GM12878 (cell line): Measurements from ENCODE around the gene BCL2. TPM values are rescaled to one million over a fixed set of nuclear protein-coding genes. Genes with fewer than 3 reads are reported as not detected.

Source experiments
- ATAC-seq: fragments of 200-7000 bp; cut with Tn5 transposase; 3 replicates; pipeline ENCODE4 v1.9.1; 2020; ENCODE audit warnings: mild to moderate bottlenecking, moderate library complexity
- BruUV-seq: library from RNA; stranded (reverse); fragments of 400-500 nt; replicated peaks from 2 replicates; lab custom pipeline; 2021; lab: Mats Ljungman, UMichigan
- CTCF ChIA-PET: fragments of 300-600 bp; sonication (Branson Sonifier 250); formaldehyde crosslinking; extraction: SDS; loops from one replicate; lab custom pipeline; 2021; ENCODE audit warnings: inconsistent platforms; lab: Yijun Ruan, JAX
- POLR2A ChIA-PET: fragments of 350-600 bp; formaldehyde crosslinking; extraction: SDS; loops from one replicate; lab custom pipeline; 2021; ENCODE audit warnings: inconsistent platforms; lab: Charles Lee
- RAD21 ChIA-PET: fragments of 300-600 bp; sonication (Branson Sonifier 250); formaldehyde crosslinking; loops from one replicate; lab custom pipeline; 2023; ENCODE audit warnings: antibody characterized with exemption; ENCODE audit not compliant: unreplicated experiment; lab: Charles Lee
- SMC1A ChIA-PET: fragments of 300-600 bp; sonication (Branson Sonifier 250); formaldehyde crosslinking; loops from one replicate; lab custom pipeline; 2023; ENCODE audit not compliant: unreplicated experiment, uncharacterized antibody; lab: Charles Lee
- DNase-seq: peaks from one replicate; pipeline ENCODE4 v3.0.0-alpha.2; 2011; ENCODE audit warnings: low read depth, low spot score
- FAIRE-seq: peaks from 3 replicates; lab custom pipeline; 2011; peaks lifted over from hg19 to GRCh38; lab: Jason Lieb, UNC
- H2AFZ ChIP-seq: 2 replicates; pipeline ENCODE4 v1.6.0; 2011; ENCODE audit warnings: low read depth, low read length, control low read depth; ENCODE audit not compliant: control insufficient read depth
- H3K27ac ChIP-seq: 2 replicates; pipeline ENCODE4 v1.5.1; 2011; ENCODE audit warnings: control low read depth; ENCODE audit not compliant: control insufficient read depth, insufficient read depth
- H3K27me3 ChIP-seq, 2 experiments: replicated peaks in 1 of 2; 2 replicates each; pipeline versions ENCODE4 v1.6.0 to v1.6.1; 2011; ENCODE audit warnings: low read length in 1 of 2; ENCODE audit not compliant: control insufficient read depth in 2 of 2, insufficient read depth in 2 of 2
- H3K36me3 ChIP-seq, 2 experiments: 2 replicates each; pipeline ENCODE4 v1.5.1; 2011; ENCODE audit warnings: low read length in 1 of 2; ENCODE audit not compliant: control insufficient read depth in 2 of 2, insufficient read depth in 2 of 2
- H3K4me1 ChIP-seq: 2 replicates; pipeline ENCODE4 v1.6.1; 2011; ENCODE audit warnings: mild to moderate bottlenecking, low read length, moderate library complexity, mixed read lengths; ENCODE audit not compliant: control insufficient read depth, insufficient read depth
- H3K4me2 ChIP-seq: 2 replicates; pipeline ENCODE4 v1.6.0; 2011; ENCODE audit warnings: control low read depth; ENCODE audit not compliant: control insufficient read depth, insufficient read depth
- H3K4me3 ChIP-seq: fragments of 200-600 bp; sonication (generic); 2 replicates; pipeline ENCODE4 v1.5.1; 2016
- H3K79me2 ChIP-seq: 2 replicates; pipeline ENCODE4 v1.6.0; 2011; ENCODE audit warnings: low read length; ENCODE audit not compliant: control insufficient read depth, insufficient read depth
- H3K9ac ChIP-seq: 2 replicates; pipeline ENCODE4 v1.8.0; 2011; ENCODE audit warnings: low read length, control low read depth, mixed read lengths; ENCODE audit not compliant: control insufficient read depth, insufficient read depth
- H3K9me3 ChIP-seq: replicated peaks from 3 replicates; pipeline ENCODE4 v1.5.1; 2011; ENCODE audit warnings: mild to moderate bottlenecking, low read length; ENCODE audit not compliant: control insufficient read depth, insufficient read depth
- H4K20me1 ChIP-seq: 2 replicates; pipeline ENCODE4 v1.6.0; 2011; ENCODE audit not compliant: control insufficient read depth, insufficient read depth
- NR2F1 ChIP-seq: fragments of 450-650 bp; conservative IDR thresholded peaks from 2 replicates; pipeline ENCODE4 v1.6.1; 2017; ENCODE audit warnings: mild to moderate bottlenecking
- POLR2AphosphoS2 ChIP-seq: IDR thresholded peaks from 2 replicates; pipeline ENCODE4 v1.6.1; 2011; ENCODE audit warnings: low read depth, mild to moderate bottlenecking, low read length, improper control_type of control experiment, moderate library complexity
- RUNX3 ChIP-seq: IDR thresholded peaks from 2 replicates; pipeline ENCODE4 v1.6.1; 2012; ENCODE audit warnings: low read length, inconsistent platforms
- SRF ChIP-seq, 2 experiments: IDR thresholded peaks; 2 replicates each; pipeline ENCODE4 v1.6.1; 2011; ENCODE audit warnings: low read depth in 2 of 2, low read length in 2 of 2, mild to moderate bottlenecking in 1 of 2, moderate library complexity in 1 of 2
- ZBED1 ChIP-seq: IDR thresholded peaks from 2 replicates; pipeline ENCODE4 v1.6.1; 2016; ENCODE audit warnings: borderline replicate concordance
- ZNF384 ChIP-seq: IDR thresholded peaks from 2 replicates; pipeline ENCODE4 v1.6.1; 2012; ENCODE audit warnings: low read depth, mild to moderate bottlenecking, low read length, improper control_type of control experiment, borderline replicate concordance
- WGBS: methylation state at CpG from one replicate; pipeline ENCODE4 v1.1.6; 2016; ENCODE audit warnings: low lambda C conversion rate; ENCODE audit not compliant: insufficient replicate concordance, insufficient coverage; ENCODE audit errors: missing lambda C conversion rate; 5-methylcytosine and 5-hydroxymethylcytosine counted together
- in situ Hi-C: fragments of 300-500 bp; cut with MboI; formaldehyde crosslinking; loops from 9 replicates; pipeline ENCODE4 v1.14.3; 2018; ENCODE audit warnings: mixed read lengths
- intact Hi-C: fragments of 100-400 bp; cut with micrococcal nuclease; formaldehyde crosslinking; loops from one replicate; pipeline ENCODE4 v1.14.2; 2022; ENCODE audit not compliant: unreplicated experiment
- polyA plus RNA-seq, 11 experiments: library from polyadenylated mRNA; depleted of rRNA in 4 of 11; unstranded in 6 of 11; stranded (reverse) in 5 of 11; fragments of >200 nt; fragmentation: Nextera tagmentation in 4 of 11; fragmentation: Illumina TruSeq in 1 of 11; extraction: Ambion mirVana in 4 of 11; extraction: Trizol in 1 of 11; gene quantifications; 1 replicate in 1 of 11; 2 replicates in 10 of 11; pipeline versions ENCODE4 v1.2.1 to v1.2.3, GENCODE V29; 2011 to 2016; ENCODE audit warnings: inconsistent platforms in 2 of 11, missing spikeins in 2 of 11, low read depth in 1 of 11
- total RNA-seq, 4 experiments: library from RNA; depleted of rRNA in 3 of 4; stranded (reverse); fragments of >200 nt in 3 of 4; fragmentation: Illumina TruSeq in 1 of 4; extraction: Trizol in 1 of 4; gene quantifications; 2 replicates each; pipeline versions ENCODE4 v1.2.1 to v1.2.3, GENCODE V29; 2013 to 2021

BCL2 gene
- total and polyA plus RNA-seq, 10 of the 15 experiments (the other 5 are each of a cell fraction or from before 2014, with no cell fraction given) = 4.1 to 47.8 (median 19.3) TPM

DNA sequence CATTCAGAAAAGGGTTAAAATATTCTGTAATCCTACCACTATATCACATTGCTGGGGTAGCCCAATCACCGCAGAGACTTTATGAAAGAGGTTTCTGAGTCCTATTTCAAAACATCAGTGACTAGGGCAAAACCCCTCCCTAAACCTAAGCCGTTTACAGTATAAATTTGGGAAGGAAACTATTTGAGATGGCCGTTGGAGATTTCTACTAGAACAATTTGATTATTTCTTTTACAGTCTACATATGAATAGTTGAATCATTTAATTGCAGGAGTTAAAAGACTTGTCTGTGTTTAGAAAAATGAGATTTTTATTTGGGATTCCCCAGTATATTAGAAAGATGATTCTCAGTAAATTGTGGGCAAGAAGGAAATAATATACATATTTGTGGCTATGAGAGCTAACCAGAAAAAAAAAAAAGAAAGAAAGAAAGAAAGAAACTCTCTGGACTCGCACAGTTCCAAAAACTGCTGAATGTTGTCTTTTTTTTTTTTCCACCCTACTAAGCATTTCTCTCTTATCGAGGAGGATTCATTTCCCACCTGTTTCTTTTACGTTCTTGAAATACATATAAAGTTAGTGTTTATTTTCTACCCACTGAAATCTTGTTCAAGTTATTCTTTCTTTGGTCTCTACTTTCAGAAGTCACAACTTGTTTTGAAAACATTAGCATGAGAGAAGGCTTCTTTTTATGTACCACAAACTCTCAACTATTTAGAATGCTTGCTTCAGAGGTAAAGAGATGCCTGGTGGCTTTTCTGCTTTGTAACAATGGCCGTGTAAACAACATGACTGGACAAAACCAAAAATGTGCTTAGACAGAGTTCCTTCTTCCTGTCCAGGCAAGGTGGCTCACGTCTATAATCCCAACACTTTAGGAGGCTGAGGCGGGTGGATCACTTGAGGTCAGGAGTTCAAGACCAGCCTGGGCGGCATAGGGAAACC, 65.9 kb downstream of the BCL2 start:
- no peak for FAIRE-seq
- intact Hi-C loops = loop anchor here (2.0 kb wide), 1 partner anchor 65 kb away; the partner anchor contains the start of gene BCL2

DNA sequence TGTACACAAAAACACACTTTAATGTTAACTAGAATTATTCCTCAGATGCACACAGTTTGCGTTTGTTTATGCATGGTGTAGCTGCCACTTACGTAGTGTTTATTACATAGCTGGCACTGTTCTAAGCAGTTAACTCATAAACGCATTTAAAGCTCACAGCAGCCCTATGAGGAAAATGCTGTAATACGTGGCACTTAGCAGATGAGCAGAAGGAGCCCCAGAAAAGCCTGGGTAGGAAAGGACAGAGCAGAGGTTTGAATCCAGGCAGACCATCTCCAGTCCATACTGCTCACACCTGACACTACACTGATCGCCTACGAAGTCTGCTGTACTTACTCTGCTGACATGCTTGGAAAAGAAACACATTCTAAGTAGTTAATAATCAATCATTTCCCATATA, 66.6 kb downstream of the BCL2 start:
- SMC1A ChIA-PET = interaction anchor here (1.4 kb wide), 1 partner anchor 9 kb away, joined by 5 read pairs; no protein-coding TSS in a partner anchor
- in situ Hi-C loops = no loop called here
- CTCF ChIA-PET = no interaction called here
- no peaks in the 10 kb centered on the region for H4K20me1 ChIP-seq
- RAD21 ChIA-PET = no interaction called here
- DNase-seq (no peak), FAIRE-seq (no peak), ATAC-seq (no peak)
- H3K4me1 ChIP-seq = peaks cover 32% of the 10 kb centered on the region
- no peak overlapping the region for H3K4me3 ChIP-seq
- BruUV-seq = no TSS peak
- TF ChIP-seq SRF (IDR thresholded peaks at IDR 0.05; ENCODE audit: low read depth in 2 of 2, low read length in 2 of 2) (no peak), POLR2AphosphoS2 (no peak), NR2F1 (no peak)
- H3K4me2 ChIP-seq = no peak overlapping the region
- no peak overlapping the region for H3K9ac ChIP-seq
- no peak overlapping the region for H3K27ac ChIP-seq
- H3K36me3 ChIP-seq = peaks cover 0 to 8% of the 10 kb centered on the region in 2 experiments; a peak in 3 of 4 replicates
- no peak overlapping the region for H2AFZ ChIP-seq
- over 99% methylated on average over 6 of the region's 6 CpGs for WGBS
- H3K9me3 ChIP-seq = peaks cover 7% of the 10 kb centered on the region; the same call in 2 of the 3 replicates
- peaks cover 51% of the 10 kb centered on the region for H3K79me2 ChIP-seq
- POLR2A ChIA-PET = interaction anchor here (0.7 kb wide), 1 partner anchor 28 kb away, joined by 3 read pairs; no protein-coding TSS in a partner anchor
- no peaks in the 10 kb centered on the region for H3K27me3 ChIP-seq
- intact Hi-C loops = no loop called here

More for the DNA sequence above, 65.9 kb downstream of the BCL2 start:
- 0 out of 2 replicates have a peak overlapping the region, but pooled peaks have one; percentile 21 for H3K4me2 ChIP-seq
- no peaks in the 10 kb centered on the region for H3K27me3 ChIP-seq
- peaks cover 0 to 8% of the 10 kb centered on the region in 2 experiments; a peak in 3 of 4 replicates for H3K36me3 ChIP-seq
- H3K4me1 ChIP-seq = peaks cover 35% of the 10 kb centered on the region
- DNase-seq = no peak
- no peaks in the 10 kb centered on the region for H4K20me1 ChIP-seq
- H3K27ac ChIP-seq = peak overlapping the region; percentile 64
- RAD21 ChIA-PET = no interaction called here
- H2AFZ ChIP-seq = no peak overlapping the region
- CTCF ChIA-PET = interaction anchor here (1.2 to 4.8 kb wide), 2 partner anchors 14 to 59 kb away, joined by 4 to 36 read pairs; no protein-coding TSS in a partner anchor
- peaks cover 7% of the 10 kb centered on the region; the same call in 2 of the 3 replicates for H3K9me3 ChIP-seq
- BruUV-seq = no TSS peak
- POLR2A ChIA-PET = interaction anchor here (0.6 to 1.2 kb wide), 3 partner anchors 29 to 56 kb away, joined by 3 to 6 read pairs (median 3); no protein-coding TSS in a partner anchor
- TF ChIP-seq ZNF384 (peak; percentile 34; the same call in 1 of the 2 replicates), ZBED1 (no peak), RUNX3 (peak; percentile 3; the same call in 1 of the 2 replicates)
- TF ChIP-seq, all 136 proteins: peak for 2
- Histone ChIP-seq H3K4me3 (peak overlapping the region; percentile 22; the same call in 1 of the 2 replicates), H3K79me2 (peaks cover 55% of the 10 kb centered on the region), H3K9ac (no peak overlapping the region)
- peak; percentile 24 for ATAC-seq
- SMC1A ChIA-PET = interaction anchor here (1.1 to 4.0 kb wide), 3 partner anchors 57 to 91 kb away, joined by 3 to 13 read pairs (median 11); no protein-coding TSS in a partner anchor
- 73% methylated on average over 10 of the region's 10 CpGs for WGBS
- in situ Hi-C loops = no loop called here
